HG02943 (cell line): ENCODE data around the gene BEGAIN.

Experiments used
- ATAC-seq: cut with Tn5 transposase; IDR thresholded peaks from one replicate; pipeline ENCODE4 v1.9.1; 2021; ENCODE audit warnings: mild to moderate bottlenecking, low read depth, moderate library complexity; ENCODE audit not compliant: unreplicated experiment

BEGAIN gene

GRCh38 chr14:100584056-100585031 is 2.9 kb downstream of the BEGAIN start:
- ATAC-seq = no peak

GRCh38 chr14:100583245-100583644 is 4.0 kb downstream of the BEGAIN start:
- ATAC-seq = no peak

- ATAC-seq = no peak
These were observed 4.6 kb downstream of the BEGAIN start for GRCh38 chr14:100582496-100583165.

DNA sequence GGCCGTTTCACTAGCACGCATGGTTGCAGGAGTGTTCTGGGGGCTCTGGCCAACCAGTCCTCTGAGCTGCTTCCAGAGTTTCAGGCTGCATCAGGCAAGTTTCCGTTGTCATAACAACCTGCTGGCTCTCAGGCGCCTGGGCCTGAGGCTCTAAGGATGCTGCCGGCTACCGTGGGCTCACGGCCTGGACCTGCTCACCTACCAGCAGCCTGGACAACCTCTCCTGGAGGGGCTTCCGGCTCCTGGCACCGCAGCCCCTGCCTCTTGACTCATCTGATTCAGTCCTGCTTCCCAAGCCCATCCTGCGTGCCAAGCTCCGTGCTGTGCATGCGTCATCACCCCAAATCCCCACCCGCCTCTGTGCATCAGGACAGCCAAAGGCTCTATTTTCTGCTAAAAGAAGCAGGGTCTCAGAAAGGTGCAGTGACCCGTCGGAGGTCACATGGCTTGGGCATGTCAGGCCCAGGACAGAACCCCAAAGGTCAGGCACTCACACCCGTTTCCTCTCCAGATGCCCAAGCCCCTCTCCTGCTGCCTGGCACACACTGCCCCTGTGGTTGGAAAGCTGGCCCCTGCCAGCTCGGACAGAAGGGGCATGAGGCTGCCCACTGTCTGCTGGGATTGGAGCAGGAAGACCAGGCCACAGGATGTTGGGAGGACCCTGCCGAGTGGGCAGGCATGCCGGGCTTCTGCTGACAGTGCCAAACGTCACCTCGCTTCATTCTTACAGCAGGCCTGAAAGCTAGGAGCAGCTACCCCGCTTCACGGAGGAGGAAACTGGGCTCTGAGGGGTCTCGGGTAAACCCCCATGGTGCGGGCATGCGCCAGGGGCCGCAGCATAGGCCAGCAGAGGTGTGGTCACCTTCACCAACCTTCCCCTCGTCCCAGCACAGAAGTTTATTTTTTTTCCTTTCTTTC is 5.7 kb downstream of the BEGAIN start:
- no peak for ATAC-seq

DNA sequence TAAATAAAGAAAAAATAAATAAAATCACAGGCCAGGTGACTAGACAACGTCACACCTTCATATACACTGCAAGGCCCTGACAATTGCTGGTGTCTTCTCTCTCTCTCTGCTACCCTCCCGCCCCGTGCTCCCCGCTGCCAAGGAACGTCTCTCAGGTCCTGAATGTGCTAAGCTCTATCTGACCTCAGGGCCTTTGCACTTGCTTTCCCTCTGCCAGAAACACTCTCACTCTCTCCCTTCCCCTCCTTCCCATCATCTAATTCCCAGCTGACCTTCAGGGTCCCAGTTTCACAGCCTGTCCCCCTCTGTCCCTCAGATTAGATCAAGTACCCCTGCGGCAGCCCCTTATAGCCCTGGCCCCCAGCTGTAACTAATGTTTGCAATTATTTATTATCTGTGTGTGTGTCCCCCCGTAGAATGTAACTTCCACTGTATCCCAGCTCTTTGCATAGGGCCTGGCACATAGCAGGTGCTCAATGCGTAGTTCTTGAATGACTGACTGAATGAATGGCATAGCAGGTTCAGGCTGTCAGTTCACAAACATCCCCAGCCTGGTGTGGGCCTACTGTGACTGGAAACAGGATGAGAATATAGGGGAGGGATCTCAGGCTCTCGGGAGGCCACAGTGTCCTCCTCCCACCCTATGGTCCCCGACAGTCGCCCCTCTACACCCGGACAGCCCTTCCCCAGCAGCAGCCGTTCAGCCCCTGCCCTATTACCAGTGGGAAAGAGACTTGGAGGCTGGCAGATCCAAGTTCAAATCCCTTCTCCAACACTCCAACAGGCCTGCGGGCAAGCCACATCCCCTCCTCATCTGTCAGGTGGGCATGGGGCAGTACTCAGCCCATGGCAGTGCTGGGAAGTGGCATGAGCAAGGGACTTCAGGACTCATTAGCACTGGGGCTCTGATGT is 6.6 kb downstream of the BEGAIN start:
- ATAC-seq = no peak

DNA sequence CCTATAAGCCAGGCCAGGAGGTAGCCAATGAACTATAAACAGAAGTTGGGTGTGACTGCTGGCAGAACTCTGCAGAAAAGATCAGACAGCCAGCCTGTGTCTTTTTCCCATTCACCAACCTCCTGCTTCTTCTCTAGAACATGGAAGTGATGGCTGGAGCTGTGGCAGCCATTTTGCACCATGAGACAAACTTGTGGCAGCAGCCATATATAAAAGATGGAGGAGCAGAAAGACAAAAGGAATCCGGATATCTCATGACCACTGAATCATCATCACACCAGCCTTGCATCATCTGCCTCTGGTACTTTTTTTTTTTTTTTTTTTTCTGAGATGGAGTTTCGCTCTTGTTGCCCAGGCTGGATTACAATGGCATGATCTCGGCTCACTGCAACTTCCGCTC is 8.7 kb downstream of the BEGAIN start:
- ATAC-seq = no peak

DNA sequence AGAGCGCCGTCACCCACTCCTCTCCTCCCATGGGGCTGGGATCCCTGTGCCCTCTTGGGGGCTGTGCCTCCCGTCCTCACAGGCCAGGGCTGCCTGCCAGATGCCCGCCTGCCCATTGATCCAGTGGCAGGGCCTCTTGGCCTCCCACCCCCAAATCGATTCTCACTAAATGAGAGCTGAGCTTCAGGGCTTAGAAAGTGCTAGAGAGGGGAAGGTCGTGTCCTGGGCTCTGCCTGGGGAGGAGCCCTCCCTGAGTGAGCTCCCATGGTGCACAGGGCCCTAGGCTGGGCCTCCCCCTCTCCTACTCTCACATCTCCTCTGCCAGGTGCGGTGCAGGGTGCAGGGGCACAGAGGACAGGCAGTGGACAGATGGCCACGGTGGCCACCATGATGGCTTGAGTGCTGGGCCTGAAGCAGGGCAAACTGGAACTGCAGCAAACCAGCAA is 9.2 kb downstream of the BEGAIN start:
- no peak for ATAC-seq

DNA sequence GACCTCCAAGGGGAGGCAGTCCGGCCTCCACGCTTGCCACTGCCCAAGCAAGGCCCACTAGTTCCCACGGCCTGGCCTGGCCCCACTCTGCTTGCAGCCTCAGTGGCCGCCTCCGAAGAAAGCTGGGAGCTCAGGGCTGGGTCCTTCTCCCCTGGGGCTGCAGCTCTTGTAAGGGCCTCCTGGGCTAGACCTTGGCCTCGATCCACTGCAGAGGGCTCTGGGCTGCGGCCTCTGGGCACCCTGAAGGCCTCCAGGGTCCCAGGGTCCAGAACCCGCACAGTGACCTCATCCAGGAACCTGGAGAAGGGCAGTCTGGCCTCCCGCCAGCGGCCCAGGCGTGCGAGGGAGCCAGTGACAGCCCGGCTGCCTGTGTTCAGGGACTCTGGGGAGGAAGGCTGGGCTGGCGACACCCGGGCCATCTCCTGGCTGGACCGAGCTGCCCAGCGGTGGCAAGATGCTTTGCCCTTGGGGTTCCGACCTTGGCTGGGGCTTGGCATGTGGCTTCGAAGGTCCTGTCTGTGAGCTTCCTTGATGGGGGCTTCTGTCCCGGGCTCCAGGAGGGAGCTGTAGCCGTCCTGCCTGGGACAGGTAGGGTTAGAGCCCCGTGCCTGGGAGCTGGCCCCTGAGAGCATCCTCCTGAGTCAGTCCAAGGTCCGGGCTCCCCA is 9.8 kb downstream of the BEGAIN start:
- no peak for ATAC-seq

GRCh38 chr14:100576091-100577085 is 10.8 kb downstream of the BEGAIN start:
- ATAC-seq = no peak

DNA sequence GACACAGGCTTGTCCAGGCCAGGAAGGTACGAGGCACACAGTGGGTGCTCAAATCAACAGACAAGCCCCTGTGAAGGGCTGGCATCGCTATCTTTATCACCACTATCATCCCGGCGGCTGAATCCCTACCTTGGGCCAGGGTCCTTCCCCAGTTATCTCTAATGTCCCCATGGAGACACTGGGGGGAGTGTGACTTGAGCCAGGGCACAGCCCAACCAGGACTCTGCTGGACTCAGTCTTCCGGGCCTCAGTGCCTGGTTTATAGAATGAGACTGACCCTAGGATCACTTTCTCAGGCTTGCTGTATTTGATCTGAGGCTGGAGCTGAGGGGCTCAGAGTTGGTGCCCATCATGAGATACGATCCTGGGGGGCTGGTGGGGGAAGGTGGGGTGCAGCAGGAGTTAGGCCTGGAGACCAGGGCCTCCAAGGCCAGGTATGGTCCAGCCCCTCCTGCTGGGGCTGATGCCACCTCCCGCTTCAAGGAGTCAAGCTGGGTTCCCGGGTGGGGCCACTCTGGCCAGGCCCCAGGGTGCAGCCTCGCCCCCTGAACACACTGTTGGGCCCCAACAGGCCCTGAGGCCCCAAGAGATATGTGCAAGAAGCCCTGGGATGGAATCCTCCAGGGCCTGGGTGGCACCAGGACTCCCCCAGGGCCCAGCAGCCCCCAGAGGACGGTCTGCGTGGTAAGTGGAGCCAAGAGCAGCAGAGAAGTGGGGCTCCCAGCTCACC is 11.8 kb downstream of the BEGAIN start:
- ATAC-seq = no peak

DNA sequence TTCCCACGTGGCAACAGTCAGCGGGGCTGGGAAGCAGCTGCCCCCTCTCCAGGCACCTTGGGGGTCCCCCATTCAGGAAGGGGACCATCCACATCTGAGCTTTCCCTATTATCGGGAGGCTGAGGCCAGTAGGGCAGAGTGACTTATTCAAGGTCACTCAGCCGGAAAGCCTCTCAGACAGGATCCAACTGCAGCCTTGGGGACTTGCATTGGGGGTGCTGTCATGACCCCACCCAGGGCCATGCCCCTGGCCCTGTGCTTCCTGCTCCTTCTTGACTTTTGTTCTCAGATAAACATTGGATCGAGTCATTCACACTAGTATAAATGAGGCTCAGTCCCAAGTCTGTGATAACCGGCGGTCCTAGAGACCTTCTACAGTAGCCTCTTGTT is 12.6 kb downstream of the BEGAIN start:
- ATAC-seq = no peak

- ATAC-seq = no peak
These were observed 13.2 kb downstream of the BEGAIN start for GRCh38 chr14:100573757-100574641.

DNA sequence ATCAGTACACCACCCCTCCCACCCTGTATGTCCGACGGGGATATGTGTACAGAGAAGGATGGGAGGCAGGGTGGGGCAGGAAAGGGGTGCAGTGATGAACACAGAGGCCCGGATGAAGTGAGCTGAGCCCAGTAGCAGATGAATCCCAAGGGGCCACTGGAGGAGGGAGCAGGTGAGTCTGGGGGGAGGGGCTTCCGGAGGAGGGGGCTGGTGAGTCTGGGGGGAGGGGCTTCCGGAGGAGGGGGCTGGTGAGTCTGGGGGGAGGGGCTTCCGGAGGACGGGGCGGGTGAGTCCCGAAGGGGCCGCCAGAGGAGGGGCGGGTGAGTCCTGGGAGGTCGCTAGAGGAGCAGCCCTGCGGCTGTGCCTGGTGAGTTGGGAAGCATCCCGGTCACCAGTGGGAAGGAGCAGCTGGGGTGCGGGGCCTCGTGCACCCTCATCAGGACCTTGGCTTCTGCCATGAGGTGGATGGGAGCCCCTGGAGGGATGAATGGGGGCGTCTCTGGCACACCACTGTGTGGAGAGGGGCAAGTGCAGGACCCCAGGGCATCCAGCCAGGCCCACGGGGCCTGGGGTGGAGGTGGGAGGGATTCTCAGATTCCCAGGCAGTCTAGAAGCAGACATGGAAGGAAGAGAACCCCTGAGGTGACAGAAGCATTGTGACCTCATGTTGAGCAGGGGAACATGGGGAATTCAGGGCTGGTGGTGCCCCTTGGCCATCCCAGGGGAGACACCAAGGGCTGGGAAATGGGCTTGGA is 14.0 kb downstream of the BEGAIN start:
- no peak for ATAC-seq

DNA sequence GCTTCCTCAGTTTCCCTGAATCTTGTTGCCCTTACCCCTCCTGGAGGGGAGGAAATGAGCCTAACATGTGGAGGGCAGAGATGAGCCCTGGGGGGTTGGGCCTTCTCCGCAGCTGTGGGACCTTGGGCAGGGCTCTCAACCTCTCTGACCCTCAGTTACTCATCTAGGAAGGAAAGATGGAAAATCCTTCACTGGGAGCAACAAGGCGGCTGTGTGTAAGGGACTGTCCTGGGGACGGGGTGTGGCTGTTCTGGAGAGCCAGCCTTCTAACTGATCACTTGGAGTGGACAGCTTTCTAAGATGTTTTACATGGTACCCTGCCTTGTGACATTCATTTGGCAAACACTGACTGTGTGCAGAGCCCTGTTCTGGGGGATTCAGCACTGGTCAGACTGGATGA is 14.7 kb downstream of the BEGAIN start:
- ATAC-seq = no peak

GRCh38 chr14:100571837-100572236 is 15.4 kb downstream of the BEGAIN start:
- ATAC-seq = no peak
